Thyroid gland (tissue), 4 donors: Measurements from ENCODE around the gene IGF2R. TPM values are rescaled to one million over a fixed set of nuclear protein-coding genes. Genes with fewer than 3 reads are reported as not detected.

ENCODE experiments used
- DNase-seq, 2 donors: peaks; one replicate each; pipeline ENCODE4 v3.0.0-alpha.2; 2019
- H3K27ac ChIP-seq, 3 donors: fragments of 200-600 bp; sonication (generic); 1 replicate in 2 of 3; 2 replicates in 1 of 3; pipeline ENCODE4 v1.5.1; 2016 to 2019; ENCODE audit warnings: mild to moderate bottlenecking in 1 of 3, moderate library complexity in 1 of 3
- H3K27me3 ChIP-seq: fragments of 200-600 bp; sonication (generic); one replicate; pipeline ENCODE4 v1.5.1; 2019
- H3K36me3 ChIP-seq, 2 donors: fragments of 200-600 bp; sonication (generic); one replicate each; pipeline ENCODE4 v1.5.1; 2016 to 2019
- H3K4me1 ChIP-seq, 2 donors: fragments of 200-600 bp; sonication (generic); one replicate each; pipeline ENCODE4 v1.5.1; 2017 to 2019
- H3K4me3 ChIP-seq, 3 donors: fragments of 200-600 bp; sonication (generic); replicated peaks in 1 of 3; 1 replicate in 2 of 3; 2 replicates in 1 of 3; pipeline ENCODE4 v1.5.1; 2016; ENCODE audit warnings: mild to moderate bottlenecking in 1 of 3
- H3K9me3 ChIP-seq: fragments of 200-600 bp; sonication (generic); one replicate; pipeline ENCODE4 v1.5.1; 2017
- CTCF ChIP-seq, 6 experiments: fragments of 200-600 bp in 3 of 6; fragments of 450-650 bp in 3 of 6; sonication (generic) in 3 of 6; IDR thresholded peaks; one replicate each; pipeline ENCODE4 v1.5.1; 2016 to 2019; ENCODE audit warnings: antibody characterized with exemption in 6 of 6, mild to moderate bottlenecking in 2 of 6, inconsistent platforms in 1 of 6, moderate library complexity in 1 of 6
- POLR2A ChIP-seq, 2 donors: fragments of 450-650 bp; IDR thresholded peaks; one replicate each; pipeline ENCODE4 v1.6.1; 2017; ENCODE audit warnings: antibody characterized with exemption in 2 of 2, mild to moderate bottlenecking in 2 of 2, moderate library complexity in 1 of 2
- WGBS, 2 donors: methylation state at CpG; one replicate each; pipeline ENCODE4 v1.1.5; 2017; 5-methylcytosine and 5-hydroxymethylcytosine counted together
- intact Hi-C: fragments of 100-400 bp; cut with DNase I; formaldehyde crosslinking; loops from one replicate; pipeline ENCODE4 v1.15.1; 2023
- total RNA-seq, 4 donors: library from RNA; depleted of rRNA; stranded (reverse); fragments of >200 nt; gene quantifications; one replicate each; pipeline ENCODE4 v1.2.3, GENCODE V29; 2016

Gene IGF2R
- total RNA-seq, 4 donors from 2014 or later = 82.1 to 104 (median 94.2) TPM

- DNase-seq = no peak
- TF ChIP-seq POLR2A (IDR thresholded peaks at IDR 0.05) (no peak), CTCF (IDR thresholded peaks at IDR 0.05) (no peak)
- Histone ChIP-seq H3K4me3 (no peak overlapping the region), H3K4me1 (no peaks in the 10 kb centered on the region), H3K36me3 (peaks cover 79 to 82% of the 10 kb centered on the region in 2 donors), H3K27ac (no peak overlapping the region), H3K27me3 (no peaks in the 10 kb centered on the region), H3K9me3 (no peaks in the 10 kb centered on the region)
- 95 to 98% methylated on average over 7 of the region's 7 CpGs for WGBS, 2 donors
- intact Hi-C loops = no loop called here
Measured at GRCh38 chr6:160069459-160069858, 100.6 kb downstream of the IGF2R start.

DNA sequence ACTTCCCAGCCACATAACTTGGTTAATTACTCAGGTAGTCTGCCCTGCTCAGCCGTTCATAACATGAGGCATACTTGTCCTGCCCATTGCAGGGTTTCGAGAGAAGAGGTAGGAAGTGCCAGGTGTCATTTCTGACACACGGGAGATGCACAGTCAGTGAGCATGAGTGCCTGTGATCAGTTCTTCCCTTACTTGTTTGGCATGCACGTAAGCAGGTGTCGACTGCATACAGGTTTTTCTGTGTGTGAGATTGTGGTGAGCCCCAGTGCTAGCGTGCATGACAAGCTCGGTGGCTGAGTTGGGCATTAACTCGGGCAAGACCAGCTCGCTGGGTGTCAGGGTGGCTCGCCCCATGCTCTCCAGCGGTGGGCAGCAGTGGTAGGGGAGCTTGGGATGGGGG is 101.5 kb downstream of the IGF2R start:
- H3K36me3 ChIP-seq = peaks cover 77 to 78% of the 10 kb centered on the region in 2 donors
- WGBS, 2 donors = 88 to 91% methylated on average over 11 of the region's 11 CpGs
- DNase-seq = no peak

GRCh38 chr6:160070831-160071230 is 101.9 kb downstream of the IGF2R start:
- Histone ChIP-seq H3K4me1 (no peaks in the 10 kb centered on the region), H3K4me3 (no peak overlapping the region), H3K9me3 (no peaks in the 10 kb centered on the region), H3K36me3 (peaks cover 81% of the 10 kb centered on the region in 2 donors), H3K27ac (no peak overlapping the region), H3K27me3 (no peaks in the 10 kb centered on the region)
- intact Hi-C loops = no loop called here
- 76 to 94% methylated on average over 2 of the region's 2 CpGs for WGBS, 2 donors
- TF ChIP-seq POLR2A (IDR thresholded peaks at IDR 0.05) = no peak
- TF ChIP-seq CTCF (IDR thresholded peaks at IDR 0.05) = no peak
- DNase-seq = no peak

More for the DNA sequence above, 101.5 kb downstream of the IGF2R start:
- H3K4me3 ChIP-seq = no peak overlapping the region
- no peaks in the 10 kb centered on the region for H3K27me3 ChIP-seq
- intact Hi-C loops = no loop called here
- H3K9me3 ChIP-seq = no peaks in the 10 kb centered on the region
- H3K4me1 ChIP-seq = no peaks in the 10 kb centered on the region
- H3K27ac ChIP-seq = no peak overlapping the region
- TF ChIP-seq POLR2A (IDR thresholded peaks at IDR 0.05) (no peak), CTCF (IDR thresholded peaks at IDR 0.05) (no peak)

- DNase-seq = no peak
- H3K4me3 ChIP-seq = no peak overlapping the region
- peaks cover 83 to 90% of the 10 kb centered on the region in 2 donors for H3K36me3 ChIP-seq
- H3K4me1 ChIP-seq = no peaks in the 10 kb centered on the region
- no peak for TF ChIP-seq POLR2A (IDR thresholded peaks at IDR 0.05)
- TF ChIP-seq CTCF (IDR thresholded peaks at IDR 0.05) = no peak
- no peaks in the 10 kb centered on the region for H3K9me3 ChIP-seq
- WGBS, 2 donors = 89 to 93% methylated on average over 8 to 9 of the region's 11 CpGs
- no peaks in the 10 kb centered on the region for H3K27me3 ChIP-seq
- H3K27ac ChIP-seq = no peak overlapping the region
- intact Hi-C loops = no loop called here
Measured at GRCh38 chr6:160071805-160072690, 103.2 kb downstream of the IGF2R start.

DNA sequence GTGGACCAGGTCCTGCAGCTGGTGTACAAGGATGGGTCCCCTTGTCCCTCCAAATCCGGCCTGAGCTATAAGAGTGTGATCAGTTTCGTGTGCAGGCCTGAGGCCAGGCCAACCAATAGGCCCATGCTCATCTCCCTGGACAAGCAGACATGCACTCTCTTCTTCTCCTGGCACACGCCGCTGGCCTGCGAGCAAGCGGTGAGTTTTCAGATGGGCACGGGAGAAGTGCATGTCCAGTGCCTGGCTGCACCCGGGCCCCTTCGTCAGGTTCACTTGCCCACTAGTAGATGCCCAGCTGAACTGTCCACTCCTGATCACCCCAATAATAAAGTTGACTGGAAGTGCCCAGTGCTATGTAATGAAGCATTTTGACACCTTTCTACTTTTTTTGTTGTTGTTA is 104.4 kb downstream of the IGF2R start:
- DNase-seq = no peak
- H3K36me3 ChIP-seq = peaks cover 77 to 89% of the 10 kb centered on the region in 2 donors
- no peaks in the 10 kb centered on the region for H3K9me3 ChIP-seq
- 94 to 96% methylated on average over 9 of the region's 9 CpGs for WGBS, 2 donors
- no peaks in the 10 kb centered on the region for H3K27me3 ChIP-seq
- H3K4me1 ChIP-seq = no peaks in the 10 kb centered on the region
- no peak for TF ChIP-seq CTCF (IDR thresholded peaks at IDR 0.05)
- TF ChIP-seq POLR2A (IDR thresholded peaks at IDR 0.05) = no peak
- H3K4me3 ChIP-seq = no peak overlapping the region
- intact Hi-C loops = no loop called here
- no peak overlapping the region for H3K27ac ChIP-seq
